Stimulated activated effector memory CD8-positive, alpha-beta T cell treated with anti-CD3 and anti-CD28 coated beads, Interleukin-12 subunit alpha, Interleukin-12 subunit beta, amount 100 ng/mL, for 72 hours (primary cell): ENCODE measurements around the gene FBL.
"Not testable (repeated sequence)": the region's sequence is repeated elsewhere in the genome, so short reads cannot be mapped to it uniquely, and the experiment has no call there.

Experiments
- ATAC-seq: fragments of 150-1000 bp; cut with Tn5 transposase; 2 replicates; pipeline ENCODE4 v1.10.0; 2021
- DNase-seq, 2 donors: peaks; one replicate each; pipeline ENCODE4 v3.0.0; 2021 to 2022; ENCODE audit warnings: low spot score in 2 of 2
- H3K27ac Mint-ChIP-seq: one replicate; pipeline ENCODE4 v1.8.0; 2022; ENCODE audit warnings: mild to moderate bottlenecking, mixed read lengths
- H3K36me3 Mint-ChIP-seq: one replicate; pipeline ENCODE4 v1.8.0; 2022; ENCODE audit warnings: mild to moderate bottlenecking, mixed read lengths
- H3K4me1 Mint-ChIP-seq: one replicate; pipeline ENCODE4 v1.8.0; 2022; ENCODE audit warnings: mixed read lengths
- H3K4me3 Mint-ChIP-seq: one replicate; pipeline ENCODE4 v1.8.0; 2022; ENCODE audit warnings: mild to moderate bottlenecking, mixed read lengths
- H3K9me3 Mint-ChIP-seq: one replicate; pipeline ENCODE4 v1.8.0; 2022; ENCODE audit warnings: mixed read lengths

FBL gene

DNA sequence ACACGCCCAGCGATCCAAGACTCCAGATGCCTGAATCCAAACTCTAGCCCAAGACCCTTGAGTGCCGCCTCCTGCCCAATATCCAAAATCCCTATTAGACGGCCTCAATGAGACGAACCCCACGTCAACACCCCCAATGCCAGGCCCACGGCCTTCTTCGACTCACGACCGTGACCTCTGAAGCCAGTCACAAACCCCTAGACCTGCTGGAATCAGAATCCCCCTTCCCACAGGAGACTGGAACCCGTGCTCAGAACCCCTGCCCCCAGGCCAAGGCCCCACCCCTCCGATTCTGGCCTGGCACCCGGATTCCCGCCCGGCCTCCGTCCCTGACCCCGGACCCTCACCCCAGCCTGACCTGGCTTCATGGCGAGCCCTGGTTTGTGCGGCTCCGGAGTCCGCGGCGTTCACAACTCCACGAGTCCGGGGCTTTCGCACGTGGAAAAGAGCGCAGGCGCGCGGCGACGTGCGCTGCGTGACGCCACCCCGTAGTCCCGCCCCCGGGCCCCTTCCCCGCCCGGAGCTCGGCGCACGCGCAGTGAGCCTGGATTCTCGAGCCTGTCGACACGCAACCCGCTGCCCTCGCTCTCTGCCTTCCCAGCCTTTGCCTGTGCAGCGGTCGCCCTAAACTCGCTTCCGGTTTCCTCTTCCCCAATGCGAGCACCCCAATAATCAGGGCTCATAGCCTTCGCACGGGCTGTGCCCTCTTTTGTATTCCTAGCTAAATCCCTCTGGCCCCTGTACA, at the start of gene FBL:
TSS of gene FBL (minus strand) at position 447 of the 745 bp plus-strand sequence. CDS start at position 368, 79 bp downstream.
- peak within 1 kb of the TSS; percentile 93 for H3K27ac Mint-ChIP-seq
- H3K4me3 Mint-ChIP-seq = peak within 1 kb of the TSS; percentile 94
- H3K4me1 Mint-ChIP-seq = peaks cover 47% of the 10 kb centered on the region
- no peaks in the 10 kb centered on the region for H3K9me3 Mint-ChIP-seq
- ATAC-seq (peak; percentile 94), DNase-seq (peak; percentile 98 to 99)
- H3K36me3 Mint-ChIP-seq = peaks cover 54% of the 10 kb centered on the region

DNA sequence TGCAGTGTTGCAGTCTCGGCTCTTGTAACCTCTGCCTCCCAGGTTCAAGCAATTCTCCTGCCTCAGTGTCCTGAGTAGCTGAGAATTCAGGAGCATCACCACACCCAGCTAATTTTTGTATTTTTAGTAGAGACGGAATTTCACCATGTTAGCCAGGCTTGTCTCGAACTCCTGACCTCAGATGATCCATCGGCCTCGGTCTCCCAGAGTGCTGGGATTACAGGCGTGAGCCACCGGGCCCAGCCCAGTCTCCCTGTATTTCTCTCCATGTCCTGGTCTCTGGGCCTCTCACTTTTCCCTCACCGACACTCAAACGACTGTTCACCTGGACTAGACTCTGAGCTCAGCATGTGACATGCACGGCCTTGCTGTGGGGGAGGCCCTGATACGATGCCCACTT, 48.9 kb upstream of the FBL start:
- peak overlapping the region; percentile 46 for H3K27ac Mint-ChIP-seq
- not testable (repeated sequence) for H3K36me3 Mint-ChIP-seq, DNase-seq, ATAC-seq, H3K4me1 Mint-ChIP-seq, H3K4me3 Mint-ChIP-seq, H3K9me3 Mint-ChIP-seq

DNA sequence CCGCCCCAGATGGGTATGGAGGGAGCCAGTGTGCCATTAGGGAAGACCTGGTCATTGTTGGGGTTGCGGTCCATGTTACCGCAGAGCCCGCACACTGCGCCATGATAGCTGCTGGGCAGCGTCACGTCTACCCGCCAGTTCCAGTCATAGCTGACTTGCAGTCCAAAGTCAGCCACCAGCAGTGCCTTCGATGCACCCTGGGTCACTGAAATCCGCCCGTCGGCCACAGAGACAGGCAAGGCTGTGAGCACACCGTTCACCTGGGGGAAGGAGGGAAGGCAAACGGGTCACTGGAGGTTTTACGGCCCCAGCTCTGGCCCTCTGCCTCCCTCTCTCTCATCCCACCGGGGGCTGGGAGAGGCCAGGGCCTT, 48.0 kb upstream of the FBL start:
- DNase-seq, ATAC-seq, H3K36me3 Mint-ChIP-seq, H3K9me3 Mint-ChIP-seq, H3K4me3 Mint-ChIP-seq, H3K4me1 Mint-ChIP-seq: not testable (repeated sequence)
- peak overlapping the region; percentile 46 for H3K27ac Mint-ChIP-seq

DNA sequence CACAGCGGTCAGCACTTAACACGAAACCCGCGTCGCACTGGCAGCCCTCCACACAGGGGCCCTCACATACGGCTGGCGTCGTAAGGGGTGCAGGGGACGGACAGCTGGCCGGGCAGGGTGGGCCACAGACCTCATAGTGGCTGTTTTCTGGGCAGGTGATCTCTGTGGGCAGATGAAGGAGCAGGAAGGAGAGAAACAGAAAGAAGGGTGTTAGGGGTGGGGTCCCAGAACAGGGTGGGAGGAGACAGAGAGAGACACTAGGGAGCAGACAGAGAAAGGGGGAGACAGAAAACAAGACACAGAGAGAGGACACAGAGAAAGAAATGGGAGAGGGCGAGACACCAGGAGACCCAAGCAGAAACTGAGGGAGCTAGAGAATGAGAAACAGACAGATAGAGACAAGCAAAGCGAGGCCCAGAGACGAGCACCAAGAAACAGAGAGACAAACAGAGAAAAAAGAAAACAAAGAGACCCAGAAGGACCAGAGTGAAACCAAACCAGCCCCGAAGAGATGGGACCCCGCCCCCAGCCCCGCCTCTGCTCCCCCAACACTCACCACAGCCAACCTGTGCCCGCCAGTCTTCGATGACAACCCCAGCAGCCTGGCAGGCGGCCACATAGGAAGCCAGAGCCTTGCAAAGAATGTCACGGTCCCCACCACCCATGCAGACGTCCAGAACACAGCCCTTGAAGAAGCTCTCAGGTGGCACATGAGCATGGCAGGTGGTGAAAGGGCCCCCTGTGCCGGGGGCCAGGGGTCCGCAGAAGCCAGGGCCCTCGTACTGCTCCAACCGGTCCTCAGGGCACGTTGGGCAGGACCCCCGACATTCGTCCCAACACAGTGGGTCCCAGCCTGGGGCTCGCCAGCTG, 47.4 kb upstream of the FBL start:
- peak overlapping the region; percentile 2 for H3K27ac Mint-ChIP-seq
- not testable (repeated sequence) for H3K4me1 Mint-ChIP-seq, H3K9me3 Mint-ChIP-seq, H3K4me3 Mint-ChIP-seq, H3K36me3 Mint-ChIP-seq, ATAC-seq
- peak in 1 of 2 donors; percentile 65 for DNase-seq

- not testable (repeated sequence) for H3K4me1 Mint-ChIP-seq, H3K36me3 Mint-ChIP-seq, H3K9me3 Mint-ChIP-seq, H3K4me3 Mint-ChIP-seq, ATAC-seq, DNase-seq
- H3K27ac Mint-ChIP-seq = peak overlapping the region; percentile 23
Measured at GRCh38 chr19:39892506-39892902, 46.3 kb upstream of the FBL start.

- H3K27ac Mint-ChIP-seq = peak overlapping the region; percentile 23
- not testable (repeated sequence) for DNase-seq, ATAC-seq, H3K36me3 Mint-ChIP-seq, H3K4me1 Mint-ChIP-seq, H3K9me3 Mint-ChIP-seq, H3K4me3 Mint-ChIP-seq
Measured at GRCh38 chr19:39891660-39892505, 45.7 kb upstream of the FBL start.

DNA sequence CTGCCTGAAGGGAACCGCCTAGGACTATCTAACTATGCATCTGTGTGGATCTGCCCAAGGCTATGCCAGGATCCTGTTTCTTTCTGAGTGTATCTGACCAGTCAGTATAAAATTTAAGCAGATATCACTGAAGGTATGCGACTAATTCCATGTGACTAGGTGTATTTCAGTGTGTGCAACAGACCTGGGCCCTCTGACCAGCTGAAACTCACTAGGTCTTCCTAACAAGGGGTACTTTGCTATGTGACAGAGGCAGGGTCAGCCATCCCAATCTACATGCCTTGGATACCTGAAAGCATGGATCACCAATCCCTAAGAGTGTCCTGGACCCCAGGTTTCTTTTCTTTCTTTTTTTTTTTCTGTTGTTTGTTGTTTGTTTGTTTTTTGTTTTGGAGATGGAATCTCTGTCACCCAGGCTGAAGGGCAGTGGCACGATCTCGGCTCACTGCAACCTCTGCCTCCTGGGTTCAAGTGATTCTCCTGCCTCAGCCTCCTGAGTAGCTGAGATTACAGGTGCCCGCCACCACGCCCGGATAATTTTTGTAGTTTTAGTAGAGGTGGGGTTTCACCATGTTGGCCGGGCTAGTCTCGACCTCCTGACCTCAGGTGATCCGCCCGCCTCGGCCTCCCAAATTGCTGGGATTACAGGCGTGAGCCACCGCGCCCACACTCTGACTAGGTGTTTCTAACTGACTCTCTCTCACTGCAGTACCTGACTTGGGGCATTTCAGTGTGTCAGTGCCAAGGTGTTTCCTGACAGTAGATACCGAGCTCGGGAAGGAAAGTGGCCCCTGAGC, 44.8 kb upstream of the FBL start:
- H3K36me3 Mint-ChIP-seq = no peaks in the 10 kb centered on the region
- no peaks in the 10 kb centered on the region for H3K4me1 Mint-ChIP-seq
- H3K27ac Mint-ChIP-seq = peak overlapping the region; percentile 26
- no peak overlapping the region for H3K4me3 Mint-ChIP-seq
- H3K9me3 Mint-ChIP-seq = no peaks in the 10 kb centered on the region
- DNase-seq (no peak), ATAC-seq (no peak)

GRCh38 chr19:39889872-39890754, 43.9 kb upstream of the FBL start:
- not testable (repeated sequence) for H3K4me1 Mint-ChIP-seq, H3K4me3 Mint-ChIP-seq, H3K36me3 Mint-ChIP-seq, H3K9me3 Mint-ChIP-seq, DNase-seq
- H3K27ac Mint-ChIP-seq = peak overlapping the region; percentile 26
- ATAC-seq = peak; percentile 29

DNA sequence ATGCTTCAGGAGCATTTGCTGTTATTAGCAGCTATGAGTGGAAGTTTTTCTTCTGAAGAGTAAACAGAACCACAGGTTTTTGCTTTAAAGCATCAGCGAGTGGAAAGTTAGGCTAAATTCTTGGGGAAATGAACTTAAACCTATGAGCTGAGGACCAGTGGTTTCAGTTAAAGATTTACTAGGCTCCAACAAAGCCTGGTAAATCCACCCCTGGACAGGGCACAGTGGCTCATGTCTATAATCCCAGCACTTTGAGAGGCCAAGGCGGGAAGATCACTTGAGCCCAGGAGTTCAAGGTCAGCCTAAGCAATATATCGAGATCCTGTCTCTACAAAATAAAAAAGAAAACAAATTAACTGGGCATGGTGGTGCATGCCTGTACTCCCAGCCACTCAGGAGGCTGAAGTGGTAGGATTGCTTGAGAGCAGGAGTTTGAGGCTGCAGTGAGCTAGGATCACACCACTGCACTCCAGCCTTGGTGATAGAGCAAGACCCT, 41.3 kb upstream of the FBL start:
- not testable (repeated sequence) for DNase-seq, H3K36me3 Mint-ChIP-seq, H3K9me3 Mint-ChIP-seq, ATAC-seq, H3K4me1 Mint-ChIP-seq, H3K4me3 Mint-ChIP-seq, H3K27ac Mint-ChIP-seq

DNA sequence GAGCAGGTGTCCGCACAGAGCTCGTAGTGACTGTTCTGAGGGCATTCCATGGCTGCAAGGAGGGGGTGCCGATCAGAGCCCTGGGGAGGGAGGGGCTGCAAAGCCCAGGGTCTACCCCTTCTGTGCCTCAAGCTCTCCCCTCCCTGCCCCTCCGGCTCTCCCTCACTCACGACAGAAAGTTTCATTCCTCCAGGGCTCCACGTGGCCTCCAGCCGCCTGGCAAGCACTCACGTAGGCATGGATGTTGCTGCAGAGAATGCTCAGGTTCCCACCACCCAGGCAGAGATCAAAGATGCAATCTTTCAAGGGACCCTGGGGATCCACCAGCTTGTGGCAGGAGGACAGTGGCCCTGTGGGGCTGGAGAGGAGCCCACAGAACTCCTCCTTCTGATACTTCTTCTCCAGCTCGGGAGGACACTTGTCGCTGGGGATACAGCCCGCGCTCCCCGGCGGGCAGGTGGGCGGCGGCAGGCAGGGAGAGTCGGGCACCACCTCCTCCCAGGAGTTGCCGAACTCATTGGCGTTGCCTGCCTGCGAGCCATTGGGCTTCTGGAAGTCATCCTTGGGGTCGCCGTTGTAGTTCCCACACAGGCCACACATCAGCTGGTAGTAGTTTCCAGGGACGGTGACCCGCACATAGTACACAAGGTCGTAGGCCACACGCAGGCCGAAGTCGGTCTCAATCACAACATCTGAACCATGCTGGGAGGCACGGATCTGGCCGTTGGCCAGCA, 39.8 kb upstream of the FBL start:
- not testable (repeated sequence) for H3K4me3 Mint-ChIP-seq, H3K36me3 Mint-ChIP-seq, DNase-seq, H3K9me3 Mint-ChIP-seq, H3K4me1 Mint-ChIP-seq, ATAC-seq, H3K27ac Mint-ChIP-seq

DNA sequence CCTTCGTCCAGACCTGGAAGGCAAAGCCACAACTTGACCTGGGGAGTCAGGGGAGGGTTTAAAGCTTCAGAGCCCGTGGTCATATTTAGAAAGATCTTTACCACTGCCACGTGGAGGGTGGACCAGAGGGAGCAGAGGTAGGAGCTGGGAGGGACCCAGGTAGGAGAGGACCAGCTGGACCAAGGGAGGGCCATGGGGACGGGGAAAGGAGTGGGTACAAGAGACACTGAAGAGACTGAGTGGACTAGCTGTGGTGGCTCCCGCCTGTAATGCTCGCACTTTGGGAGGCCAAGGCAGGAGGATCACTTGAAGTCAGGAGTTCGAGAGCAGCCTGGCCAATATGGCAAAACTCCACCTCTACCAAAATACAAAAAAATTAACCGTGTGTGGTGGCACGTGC, 38.5 kb upstream of the FBL start:
- H3K27ac Mint-ChIP-seq, H3K36me3 Mint-ChIP-seq, H3K9me3 Mint-ChIP-seq, DNase-seq, H3K4me3 Mint-ChIP-seq, ATAC-seq, H3K4me1 Mint-ChIP-seq: not testable (repeated sequence)

DNA sequence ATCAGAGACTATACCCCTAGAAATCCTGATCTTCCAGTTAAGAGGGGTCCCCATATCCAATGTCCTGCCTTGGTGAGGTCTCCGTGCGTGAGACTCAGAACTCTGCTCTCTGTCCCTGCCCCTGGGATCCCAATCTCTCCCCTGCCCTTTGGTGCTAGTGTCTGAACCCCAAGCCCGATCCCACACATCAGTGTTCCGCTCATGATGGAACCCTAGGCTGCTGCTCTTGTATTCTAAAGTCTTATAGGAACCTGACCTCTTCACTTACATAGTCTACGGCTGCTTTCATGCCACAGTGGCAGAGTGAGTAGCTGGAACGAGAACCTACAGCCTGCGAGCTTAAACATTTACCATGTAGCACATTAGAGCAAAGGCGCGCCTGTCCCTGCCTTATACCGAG, 36.5 kb upstream of the FBL start:
- H3K4me3 Mint-ChIP-seq, H3K27ac Mint-ChIP-seq, H3K36me3 Mint-ChIP-seq, ATAC-seq, H3K9me3 Mint-ChIP-seq, H3K4me1 Mint-ChIP-seq, DNase-seq: not testable (repeated sequence)

DNA sequence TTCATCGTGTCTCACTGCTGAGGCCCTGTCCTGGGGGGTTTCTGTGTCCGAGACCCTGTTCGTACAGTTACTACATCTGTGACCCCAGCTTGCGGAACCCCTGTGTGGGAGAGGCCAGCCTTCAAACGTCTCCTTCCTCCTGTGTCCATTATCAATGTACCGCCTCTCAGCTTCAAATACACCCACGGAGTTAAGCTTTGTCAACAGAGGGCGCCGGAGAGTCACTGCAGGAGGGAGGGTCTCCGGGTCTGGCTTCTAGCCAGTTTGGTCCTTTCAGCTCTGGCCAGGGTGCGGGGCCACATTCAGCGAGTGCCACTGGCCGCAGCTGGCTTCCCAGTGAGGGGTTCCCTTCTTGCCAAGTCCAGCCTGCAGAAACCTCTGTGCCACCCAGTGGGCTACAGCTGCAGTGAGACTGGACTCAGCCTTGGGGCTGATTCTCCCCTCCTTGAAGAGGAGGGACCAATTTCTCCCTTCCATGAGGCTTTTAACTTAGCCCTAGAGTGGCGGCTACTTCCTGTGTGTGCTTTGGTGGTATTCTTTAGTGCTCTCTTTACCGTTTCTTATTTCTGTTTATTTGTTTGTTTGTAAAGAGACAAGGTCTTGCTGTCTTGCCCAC, 35.4 kb upstream of the FBL start:
- H3K36me3 Mint-ChIP-seq, H3K9me3 Mint-ChIP-seq, H3K4me3 Mint-ChIP-seq, H3K4me1 Mint-ChIP-seq, H3K27ac Mint-ChIP-seq: not testable (repeated sequence)
- ATAC-seq (peak; percentile 68), DNase-seq (peak in 1 of 2 donors; percentile 67)
